Thoracic aorta (tissue), 2 donors: ENCODE measurements around the gene ECEL1. TPM values are rescaled to one million over a fixed set of nuclear protein-coding genes. Genes with fewer than 3 reads are reported as not detected.

Source experiments
- ATAC-seq: fragments of 150-250 bp; one replicate; pipeline ENCODE4 v1.8.0; 2017; ENCODE audit warnings: low read depth; ENCODE audit not compliant: insufficient number of reproducible peaks, low FRiP score
- DNase-seq: peaks from one replicate; pipeline ENCODE4 v3.0.0-alpha.2; 2020; ENCODE audit warnings: low spot score
- H3K27ac ChIP-seq, 2 donors: fragments of 200-600 bp; sonication (generic); 1 replicate in 1 of 2; 2 replicates in 1 of 2; pipeline ENCODE4 v1.5.1; 2016; ENCODE audit warnings: mild to moderate bottlenecking in 2 of 2, moderate library complexity in 2 of 2
- H3K27me3 ChIP-seq: fragments of 200-600 bp; sonication (generic); replicated peaks from 2 replicates; pipeline ENCODE4 v1.6.0; 2016; ENCODE audit warnings: mild to moderate bottlenecking; ENCODE audit not compliant: insufficient read depth
- H3K36me3 ChIP-seq: fragments of 200-600 bp; sonication (generic); one replicate; pipeline ENCODE4 v1.5.1; 2016
- H3K4me1 ChIP-seq, 2 donors: fragments of 200-600 bp; sonication (generic); 1 replicate in 1 of 2; 2 replicates in 1 of 2; pipeline versions ENCODE4 v1.5.1 to v1.6.0; 2016; ENCODE audit warnings: low read depth in 2 of 2, mild to moderate bottlenecking in 1 of 2; ENCODE audit not compliant: control insufficient read depth in 1 of 2
- H3K4me3 ChIP-seq: fragments of 200-600 bp; sonication (generic); 2 replicates; pipeline ENCODE4 v1.5.1; 2016; ENCODE audit warnings: mild to moderate bottlenecking
- H3K9me3 ChIP-seq: fragments of 200-600 bp; sonication (generic); 2 replicates; pipeline ENCODE4 v1.5.1; 2016
- total RNA-seq, 2 donors: library from RNA; depleted of rRNA; stranded (reverse); fragments of >200 nt; gene quantifications; one replicate each; pipeline versions ENCODE4 v1.1.0 to v1.2.3, GENCODE V29; 2016
- TF ChIP-seq, protein P1 (sequence below): fragments of 200-600 bp; sonication (generic); IDR thresholded peaks from one replicate; pipeline ENCODE4 v1.5.1; 2019; ENCODE audit warnings: antibody characterized with exemption

The ECEL1 gene
- total RNA-seq, 2 donors from 2014 or later: 1.6 to 2.8 TPM

DNA sequence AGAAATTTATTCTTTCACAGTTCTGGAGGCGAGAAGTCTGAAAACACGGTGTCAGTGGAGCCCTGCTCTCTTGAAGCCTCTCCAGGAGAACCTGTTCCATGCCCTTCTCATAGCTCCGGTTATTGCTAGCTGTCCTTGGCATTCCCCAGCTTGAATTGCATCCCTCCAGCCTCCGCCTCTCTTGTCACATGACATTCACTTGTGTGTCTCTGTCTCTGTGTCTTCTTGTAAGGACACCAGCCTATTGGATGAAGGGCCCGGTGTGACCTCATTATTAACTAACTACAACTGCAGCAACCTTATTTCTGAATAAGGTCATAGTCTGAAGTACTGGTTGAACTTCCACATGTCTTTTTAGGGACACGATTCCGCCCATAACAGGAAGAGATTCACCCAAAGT, 28.0 kb upstream of the ECEL1 start:
- no peak for DNase-seq
- H3K4me1 ChIP-seq: no peaks in the 10 kb centered on the region
- H3K27me3 ChIP-seq: no peaks in the 10 kb centered on the region
- no peaks in the 10 kb centered on the region for H3K36me3 ChIP-seq
- ATAC-seq: no peak
- TF ChIP-seq, protein P1, sequence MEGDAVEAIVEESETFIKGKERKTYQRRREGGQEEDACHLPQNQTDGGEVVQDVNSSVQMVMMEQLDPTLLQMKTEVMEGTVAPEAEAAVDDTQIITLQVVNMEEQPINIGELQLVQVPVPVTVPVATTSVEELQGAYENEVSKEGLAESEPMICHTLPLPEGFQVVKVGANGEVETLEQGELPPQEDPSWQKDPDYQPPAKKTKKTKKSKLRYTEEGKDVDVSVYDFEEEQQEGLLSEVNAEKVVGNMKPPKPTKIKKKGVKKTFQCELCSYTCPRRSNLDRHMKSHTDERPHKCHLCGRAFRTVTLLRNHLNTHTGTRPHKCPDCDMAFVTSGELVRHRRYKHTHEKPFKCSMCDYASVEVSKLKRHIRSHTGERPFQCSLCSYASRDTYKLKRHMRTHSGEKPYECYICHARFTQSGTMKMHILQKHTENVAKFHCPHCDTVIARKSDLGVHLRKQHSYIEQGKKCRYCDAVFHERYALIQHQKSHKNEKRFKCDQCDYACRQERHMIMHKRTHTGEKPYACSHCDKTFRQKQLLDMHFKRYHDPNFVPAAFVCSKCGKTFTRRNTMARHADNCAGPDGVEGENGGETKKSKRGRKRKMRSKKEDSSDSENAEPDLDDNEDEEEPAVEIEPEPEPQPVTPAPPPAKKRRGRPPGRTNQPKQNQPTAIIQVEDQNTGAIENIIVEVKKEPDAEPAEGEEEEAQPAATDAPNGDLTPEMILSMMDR: no peak
- no peak overlapping the region for H3K27ac ChIP-seq
- H3K9me3 ChIP-seq: no peaks in the 10 kb centered on the region
- H3K4me3 ChIP-seq: no peak overlapping the region

DNA sequence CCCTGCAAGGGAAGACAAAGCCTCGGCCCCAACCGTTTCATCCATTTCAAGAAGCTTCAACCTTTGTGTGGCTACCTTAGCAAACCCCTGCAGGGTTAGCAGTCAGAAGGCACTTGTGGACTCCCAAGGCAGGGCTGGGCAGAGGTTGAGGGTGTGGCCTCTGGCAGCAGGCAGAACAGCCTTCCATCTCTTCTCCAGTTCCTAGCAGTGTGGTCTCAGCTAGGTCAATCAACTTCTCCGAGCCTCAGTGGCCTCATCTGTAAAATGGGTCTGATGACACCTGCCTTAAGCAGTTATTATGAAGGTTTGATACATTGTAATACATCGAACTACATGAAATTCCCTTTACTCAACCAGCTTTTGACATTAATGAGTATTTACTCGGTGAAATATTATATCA, 25.7 kb upstream of the ECEL1 start:
- no peak overlapping the region for H3K4me3 ChIP-seq
- H3K4me1 ChIP-seq: no peaks in the 10 kb centered on the region
- no peak overlapping the region for H3K27ac ChIP-seq
- no peaks in the 10 kb centered on the region for H3K9me3 ChIP-seq
- ATAC-seq (no peak), DNase-seq (no peak)
- TF ChIP-seq, protein P1: no peak
- H3K27me3 ChIP-seq: no peaks in the 10 kb centered on the region
- H3K36me3 ChIP-seq: no peaks in the 10 kb centered on the region

DNA sequence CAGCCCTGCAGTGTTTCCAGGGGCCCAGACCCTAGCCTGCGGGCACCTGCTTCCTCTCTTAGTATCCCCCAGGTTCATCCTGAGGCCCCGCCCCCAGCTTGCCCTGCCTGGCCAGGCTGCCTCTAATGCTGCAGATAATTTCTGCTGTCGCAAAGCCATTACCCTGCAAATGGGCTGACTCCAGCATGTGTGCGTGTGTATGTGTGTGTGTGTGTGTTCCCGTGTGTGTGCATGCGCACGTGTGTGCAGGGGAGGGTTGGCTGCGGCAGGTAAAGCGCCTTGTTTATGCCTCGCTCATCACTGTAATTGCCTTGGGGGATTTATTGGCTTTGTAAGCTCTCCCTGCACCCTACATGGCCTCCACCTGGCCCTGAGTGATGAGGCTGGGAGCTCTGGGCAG, 25.0 kb upstream of the ECEL1 start:
- H3K4me3 ChIP-seq: no peak overlapping the region
- ATAC-seq (no peak), DNase-seq (no peak)
- no peaks in the 10 kb centered on the region for H3K27me3 ChIP-seq
- TF ChIP-seq, protein P1: no peak
- no peaks in the 10 kb centered on the region for H3K36me3 ChIP-seq
- no peak overlapping the region for H3K27ac ChIP-seq
- no peaks in the 10 kb centered on the region for H3K4me1 ChIP-seq
- H3K9me3 ChIP-seq: no peaks in the 10 kb centered on the region

DNA sequence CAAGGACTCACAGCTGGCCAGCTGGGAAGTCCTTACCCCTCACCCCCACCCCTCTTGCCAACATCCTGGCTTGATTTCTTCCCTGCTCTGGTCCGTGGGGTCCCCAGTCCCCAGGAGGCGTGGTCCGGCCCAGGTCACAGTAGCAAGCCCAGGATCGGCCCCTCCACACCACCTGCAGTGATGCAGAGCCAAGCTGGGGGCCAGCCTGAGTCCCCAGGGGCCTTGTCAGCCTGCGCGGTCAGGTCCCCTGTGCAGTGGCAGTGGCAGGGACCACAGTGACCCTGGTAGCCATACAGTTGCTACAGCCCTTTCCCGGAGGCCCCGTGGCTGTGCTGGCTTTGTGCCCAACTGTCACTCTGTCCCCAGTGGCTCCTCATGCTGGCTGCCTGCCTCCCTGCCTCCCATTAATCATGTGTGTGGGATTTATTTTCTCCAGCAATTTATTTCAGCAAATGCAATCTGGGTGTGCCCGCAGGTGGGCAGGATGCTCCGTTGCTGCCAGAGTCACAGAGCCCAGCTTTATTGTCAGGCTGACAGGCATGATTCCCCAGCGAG, 23.8 kb upstream of the ECEL1 start:
- ATAC-seq: no peak

DNA sequence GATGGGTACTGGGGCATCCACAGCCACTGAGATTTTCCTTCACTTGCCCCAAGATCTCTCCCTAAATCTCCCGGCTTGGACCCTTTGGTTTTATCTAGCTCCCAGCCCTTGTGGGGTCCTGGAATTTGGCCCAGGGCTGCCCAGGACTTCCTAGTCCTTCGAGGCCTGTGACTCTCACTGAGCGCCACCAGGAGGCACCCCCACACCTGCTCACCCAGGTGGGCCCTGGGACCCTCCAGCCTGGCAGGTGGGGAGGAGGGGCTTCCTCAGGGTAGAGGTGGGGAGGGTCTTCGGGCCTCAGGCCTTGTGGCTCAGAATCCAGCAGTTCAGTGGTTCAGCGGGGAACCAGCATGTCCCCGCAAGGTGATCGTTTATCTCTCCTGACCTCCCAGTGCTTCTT, 20.6 kb upstream of the ECEL1 start:
- no peak for ATAC-seq
- DNase-seq: no peak
- peaks cover 4 to 9% of the 10 kb centered on the region in 2 donors for H3K4me1 ChIP-seq
- no peaks in the 10 kb centered on the region for H3K36me3 ChIP-seq
- TF ChIP-seq, protein P1: no peak
- no peak overlapping the region for H3K4me3 ChIP-seq
- H3K27ac ChIP-seq: no peak overlapping the region
- H3K9me3 ChIP-seq: no peaks in the 10 kb centered on the region
- H3K27me3 ChIP-seq: no peaks in the 10 kb centered on the region

More for the DNA sequence above, 23.8 kb upstream of the ECEL1 start:
- Histone ChIP-seq H3K9me3 (no peaks in the 10 kb centered on the region), H3K27ac (no peak overlapping the region), H3K4me1 (no peaks in the 10 kb centered on the region), H3K4me3 (no peak overlapping the region), H3K27me3 (no peaks in the 10 kb centered on the region), H3K36me3 (no peaks in the 10 kb centered on the region)
- TF ChIP-seq, protein P1: no peak
- no peak for DNase-seq
